Keratinocyte (primary cell): Measurements from ENCODE around the gene ANKS1B. TPM values are rescaled to one million over a fixed set of nuclear protein-coding genes. Genes with fewer than 3 reads are reported as not detected.

ENCODE experiments used
- DNase-seq: peaks from one replicate; pipeline ENCODE4 v3.0.0-alpha.2; 2011; ENCODE audit warnings: low read depth, missing footprints, low spot score
- FAIRE-seq: peaks from 2 replicates; lab custom pipeline; 2011; peaks lifted over from hg19 to GRCh38; lab: Jason Lieb, UNC
- H2AFZ ChIP-seq: 2 replicates; pipeline ENCODE4 v1.6.0; 2012; ENCODE audit warnings: low read length, control low read depth, inconsistent platforms; ENCODE audit not compliant: control insufficient read depth
- H3K27ac ChIP-seq: 2 replicates; pipeline ENCODE4 v1.5.1; 2011; ENCODE audit warnings: low read length; ENCODE audit not compliant: control insufficient read depth, insufficient read depth
- H3K27me3 ChIP-seq: 3 replicates; pipeline ENCODE4 v1.6.0; 2011; ENCODE audit warnings: low read length; ENCODE audit not compliant: control insufficient read depth, insufficient read depth; ENCODE audit errors: extremely low read depth
- H3K36me3 ChIP-seq, 2 experiments: 2 replicates in 1 of 2; 3 replicates in 1 of 2; pipeline ENCODE4 v1.5.1; 2011; ENCODE audit warnings: low read length in 2 of 2, mild to moderate bottlenecking in 1 of 2; ENCODE audit not compliant: control insufficient read depth in 2 of 2, insufficient read depth in 2 of 2; ENCODE audit errors: extremely low read depth in 1 of 2
- H3K4me1 ChIP-seq: 3 replicates; pipeline ENCODE4 v1.5.1; 2011; ENCODE audit warnings: low read length; ENCODE audit not compliant: control insufficient read depth, insufficient read depth; ENCODE audit errors: extremely low read depth
- H3K4me2 ChIP-seq: 3 replicates; pipeline ENCODE4 v1.6.0; 2011; ENCODE audit warnings: low read depth, low read length; ENCODE audit not compliant: control insufficient read depth, insufficient read depth; ENCODE audit errors: extremely low read depth
- H3K4me3 ChIP-seq, 3 experiments: fragments of 200-600 bp in 1 of 3; sonication (generic) in 1 of 3; 2 replicates in 2 of 3; 3 replicates in 1 of 3; pipeline ENCODE4 v1.5.1; 2011 to 2016; ENCODE audit warnings: low read length in 3 of 3, mild to moderate bottlenecking in 3 of 3, control low read depth in 2 of 3, inconsistent platforms in 1 of 3, low read depth in 1 of 3, mixed read lengths in 1 of 3, mixed run types in 1 of 3, moderate library complexity in 1 of 3; ENCODE audit not compliant: control insufficient read depth in 2 of 3, insufficient read depth in 2 of 3; ENCODE audit errors: extremely low read depth in 1 of 3
- H3K79me2 ChIP-seq: 2 replicates; pipeline ENCODE4 v1.6.0; 2012; ENCODE audit warnings: low read length; ENCODE audit not compliant: control insufficient read depth, insufficient read depth
- H3K9ac ChIP-seq: 3 replicates; pipeline ENCODE4 v1.6.0; 2011; ENCODE audit warnings: low read length; ENCODE audit not compliant: control insufficient read depth, insufficient read depth; ENCODE audit errors: extremely low read depth
- H3K9me1 ChIP-seq: 3 replicates; pipeline ENCODE4 v1.6.0; 2011; ENCODE audit warnings: low read length; ENCODE audit not compliant: control insufficient read depth, insufficient read depth; ENCODE audit errors: extremely low read depth
- H3K9me3 ChIP-seq: 2 replicates; pipeline ENCODE4 v1.5.1; 2012; ENCODE audit warnings: low read depth, low read length; ENCODE audit not compliant: control insufficient read depth
- H4K20me1 ChIP-seq: 3 replicates; pipeline ENCODE4 v1.6.0; 2011; ENCODE audit warnings: low read length; ENCODE audit not compliant: control insufficient read depth, insufficient read depth; ENCODE audit errors: extremely low read depth
- EZH2 ChIP-seq: IDR thresholded peaks from one replicate; pipeline ENCODE4 v1.6.1; 2012; ENCODE audit warnings: inconsistent platforms, mild to moderate bottlenecking, low read length, moderate library complexity
- dilution Hi-C: fragments of 300-500 bp; cut with MboI; formaldehyde crosslinking; loops from one replicate; pipeline ENCODE4 v1.7.0; 2020; ENCODE audit warnings: low sequenced_read_pairs; ENCODE audit not compliant: extremely low pct_ligation_motif_present
- polyA plus RNA-seq, 5 experiments: library from polyadenylated mRNA; depleted of rRNA in 3 of 5; stranded (reverse) in 3 of 5; stranded (forward) in 1 of 5; unstranded in 1 of 5; fragments of >200 nt; gene quantifications; 1 replicate in 1 of 5; 2 replicates in 3 of 5; 3 replicates in 1 of 5; pipeline versions ENCODE4 v1.2.1 to v1.2.3, GENCODE V29; 2011 to 2012; ENCODE audit warnings: missing spikeins in 2 of 5, low read depth in 1 of 5, low replicate concordance in 1 of 5
- TF ChIP-seq, protein P1 (sequence below), 3 experiments: IDR thresholded peaks in 1 of 3; conservative IDR thresholded peaks in 1 of 3; optimal IDR thresholded peaks in 1 of 3; 2 replicates in 2 of 3; 3 replicates in 1 of 3; pipeline versions ENCODE3 to v1.5.1; 2011; ENCODE audit warnings: low read length in 3 of 3, mild to moderate bottlenecking in 3 of 3, moderate library complexity in 2 of 3, control low read depth in 1 of 3, inconsistent platforms in 1 of 3; ENCODE audit not compliant: insufficient read depth in 2 of 3; ENCODE audit errors: extremely low read depth in 1 of 3

The ANKS1B gene
- polyA plus RNA-seq, 1 donor (not counting 4 experiments of a cell fraction or from before 2014, with no cell fraction given) = not detected

DNA sequence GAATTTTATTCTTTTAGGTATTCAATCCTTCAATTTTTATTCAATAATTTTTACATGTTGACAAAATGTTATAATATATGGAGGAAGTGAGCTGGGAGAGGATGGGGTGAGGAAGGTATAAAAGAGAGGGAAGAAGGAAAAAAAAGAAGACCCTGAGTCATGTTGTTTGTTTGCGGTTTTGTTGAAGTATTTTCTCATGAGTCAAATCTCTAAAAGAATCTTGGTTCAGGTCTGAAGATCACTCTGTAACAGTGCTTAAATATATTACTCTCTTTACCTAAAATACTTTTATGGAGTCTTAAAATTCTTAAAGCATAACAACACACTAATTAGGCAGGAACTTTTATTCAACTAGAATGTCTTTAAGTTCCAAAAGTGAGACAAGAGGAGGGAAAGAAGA is 826.8 kb downstream of the ANKS1B start:
- Histone ChIP-seq H3K36me3 (no peaks in the 10 kb centered on the region), H2AFZ (no peak overlapping the region), H3K27me3 (no peaks in the 10 kb centered on the region), H3K4me1 (no peaks in the 10 kb centered on the region), H3K79me2 (no peaks in the 10 kb centered on the region), H3K9ac (no peak overlapping the region), H3K4me3 (no peak overlapping the region), H3K9me1 (no peaks in the 10 kb centered on the region), H4K20me1 (no peaks in the 10 kb centered on the region), H3K4me2 (no peak overlapping the region), H3K9me3 (no peaks in the 10 kb centered on the region), H3K27ac (no peak overlapping the region)
- no peak for FAIRE-seq
- TF ChIP-seq, protein P1, sequence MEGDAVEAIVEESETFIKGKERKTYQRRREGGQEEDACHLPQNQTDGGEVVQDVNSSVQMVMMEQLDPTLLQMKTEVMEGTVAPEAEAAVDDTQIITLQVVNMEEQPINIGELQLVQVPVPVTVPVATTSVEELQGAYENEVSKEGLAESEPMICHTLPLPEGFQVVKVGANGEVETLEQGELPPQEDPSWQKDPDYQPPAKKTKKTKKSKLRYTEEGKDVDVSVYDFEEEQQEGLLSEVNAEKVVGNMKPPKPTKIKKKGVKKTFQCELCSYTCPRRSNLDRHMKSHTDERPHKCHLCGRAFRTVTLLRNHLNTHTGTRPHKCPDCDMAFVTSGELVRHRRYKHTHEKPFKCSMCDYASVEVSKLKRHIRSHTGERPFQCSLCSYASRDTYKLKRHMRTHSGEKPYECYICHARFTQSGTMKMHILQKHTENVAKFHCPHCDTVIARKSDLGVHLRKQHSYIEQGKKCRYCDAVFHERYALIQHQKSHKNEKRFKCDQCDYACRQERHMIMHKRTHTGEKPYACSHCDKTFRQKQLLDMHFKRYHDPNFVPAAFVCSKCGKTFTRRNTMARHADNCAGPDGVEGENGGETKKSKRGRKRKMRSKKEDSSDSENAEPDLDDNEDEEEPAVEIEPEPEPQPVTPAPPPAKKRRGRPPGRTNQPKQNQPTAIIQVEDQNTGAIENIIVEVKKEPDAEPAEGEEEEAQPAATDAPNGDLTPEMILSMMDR (optimal IDR thresholded peaks at IDR 0.05 in 1 of 3, IDR thresholded peaks at IDR 0.05 in 1 of 3, conservative IDR thresholded peaks at IDR 0.05 in 1 of 3; ENCODE audit: extremely low read depth in 1 of 3, insufficient read depth in 2 of 3, low read length in 3 of 3) = no peak
- no peak for TF ChIP-seq EZH2
- dilution Hi-C loops = no loop called here
- no peak for DNase-seq

DNA sequence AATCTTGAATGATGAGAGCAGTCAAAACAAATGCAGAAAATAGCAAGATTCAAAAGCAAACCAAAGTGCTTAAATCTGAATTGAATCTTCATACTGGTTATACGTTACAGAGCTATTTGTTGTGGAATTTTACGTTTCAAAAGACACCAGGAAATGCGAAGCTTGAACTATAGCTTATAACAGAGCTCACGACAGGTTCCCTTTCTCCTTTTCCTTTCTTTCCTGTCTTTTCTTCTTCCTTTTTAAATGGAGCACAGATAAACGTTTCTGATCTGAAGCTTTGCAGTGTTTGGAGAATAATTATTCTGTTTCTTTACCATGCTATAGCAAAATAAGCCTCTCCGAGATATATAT is 829.8 kb downstream of the ANKS1B start:
- no peak overlapping the region for H3K27ac ChIP-seq
- no peak overlapping the region for H2AFZ ChIP-seq
- DNase-seq (no peak), FAIRE-seq (no peak)
- TF ChIP-seq EZH2 = no peak
- TF ChIP-seq, protein P1 (optimal IDR thresholded peaks at IDR 0.05 in 1 of 3, IDR thresholded peaks at IDR 0.05 in 1 of 3, conservative IDR thresholded peaks at IDR 0.05 in 1 of 3; ENCODE audit: extremely low read depth in 1 of 3, insufficient read depth in 2 of 3, low read length in 3 of 3) = no peak
- H3K79me2 ChIP-seq = no peaks in the 10 kb centered on the region
- H3K4me2 ChIP-seq = no peak overlapping the region
- H3K9ac ChIP-seq = no peak overlapping the region
- no peaks in the 10 kb centered on the region for H4K20me1 ChIP-seq
- H3K4me1 ChIP-seq = no peaks in the 10 kb centered on the region
- H3K27me3 ChIP-seq = no peaks in the 10 kb centered on the region
- H3K9me1 ChIP-seq = no peaks in the 10 kb centered on the region
- no peak overlapping the region for H3K4me3 ChIP-seq
- no peaks in the 10 kb centered on the region for H3K9me3 ChIP-seq
- dilution Hi-C loops = no loop called here
- no peaks in the 10 kb centered on the region for H3K36me3 ChIP-seq
